ENCODE data around the gene GALNT17.
"Not testable (repeated sequence)": the region's sequence is repeated elsewhere in the genome, so short reads cannot be mapped to it uniquely, and the experiment has no call there.

The GALNT17 gene

GRCh38 chr7:71236230-71237105, 104.5 kb downstream of the GALNT17 start:
- DNase-seq (ENCODE audit: low spot score) = no peak

DNA sequence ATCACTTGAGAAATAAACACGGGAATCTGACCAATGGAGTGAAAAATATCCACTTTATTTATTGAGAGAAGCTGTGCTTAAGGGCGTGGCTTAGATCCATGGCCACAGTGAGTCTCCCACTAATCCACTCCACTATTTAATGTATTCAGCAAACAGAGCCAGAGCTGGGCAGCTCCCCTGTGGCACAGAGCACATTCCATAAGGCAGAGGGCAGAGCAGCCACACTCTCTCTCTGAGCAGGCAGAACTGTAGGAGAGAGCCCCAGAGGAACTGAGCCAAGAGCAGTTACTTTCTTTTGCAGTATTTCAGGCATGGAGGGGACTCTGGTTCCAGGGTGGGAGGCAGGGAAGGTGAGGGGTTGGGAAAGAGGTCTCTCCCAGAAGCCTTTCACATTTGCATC, 106.0 kb downstream of the GALNT17 start:
- DNase-seq (ENCODE audit: low spot score) = no peak

DNA sequence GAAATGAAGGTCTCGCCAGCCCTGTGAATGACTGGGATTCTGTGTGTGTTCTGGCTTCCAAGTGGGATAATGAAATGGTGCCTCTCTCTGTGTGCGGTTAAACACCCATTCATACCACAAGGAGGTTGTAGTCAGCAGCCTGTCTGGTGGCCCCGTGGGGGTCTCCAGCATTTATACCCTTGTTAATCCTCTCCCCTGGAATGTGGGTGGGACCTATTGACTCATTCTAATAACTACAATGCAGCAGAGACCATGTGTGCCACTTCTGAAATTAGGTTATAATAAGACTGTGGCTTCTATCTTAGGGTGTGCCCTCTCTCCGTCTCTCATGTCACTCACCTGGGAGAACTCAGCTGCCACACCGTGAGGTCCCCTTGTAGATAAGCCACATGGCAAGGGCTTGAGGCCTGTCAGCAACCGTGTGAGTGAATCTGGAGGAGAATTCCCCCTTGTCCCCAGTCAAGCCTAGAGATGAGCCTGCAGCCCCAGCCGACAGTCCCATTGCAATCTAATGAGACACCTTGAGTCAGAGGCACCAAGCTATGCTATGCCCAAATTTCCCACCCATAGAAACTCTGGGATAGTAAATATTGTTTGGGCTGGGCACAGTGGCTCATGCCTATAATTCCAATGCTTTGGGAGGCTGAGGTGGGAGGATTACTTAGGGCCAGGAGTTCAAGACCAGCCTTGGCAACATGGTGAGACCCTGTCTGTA, 106.8 kb downstream of the GALNT17 start:
- no peak for DNase-seq (ENCODE audit: low spot score)

DNA sequence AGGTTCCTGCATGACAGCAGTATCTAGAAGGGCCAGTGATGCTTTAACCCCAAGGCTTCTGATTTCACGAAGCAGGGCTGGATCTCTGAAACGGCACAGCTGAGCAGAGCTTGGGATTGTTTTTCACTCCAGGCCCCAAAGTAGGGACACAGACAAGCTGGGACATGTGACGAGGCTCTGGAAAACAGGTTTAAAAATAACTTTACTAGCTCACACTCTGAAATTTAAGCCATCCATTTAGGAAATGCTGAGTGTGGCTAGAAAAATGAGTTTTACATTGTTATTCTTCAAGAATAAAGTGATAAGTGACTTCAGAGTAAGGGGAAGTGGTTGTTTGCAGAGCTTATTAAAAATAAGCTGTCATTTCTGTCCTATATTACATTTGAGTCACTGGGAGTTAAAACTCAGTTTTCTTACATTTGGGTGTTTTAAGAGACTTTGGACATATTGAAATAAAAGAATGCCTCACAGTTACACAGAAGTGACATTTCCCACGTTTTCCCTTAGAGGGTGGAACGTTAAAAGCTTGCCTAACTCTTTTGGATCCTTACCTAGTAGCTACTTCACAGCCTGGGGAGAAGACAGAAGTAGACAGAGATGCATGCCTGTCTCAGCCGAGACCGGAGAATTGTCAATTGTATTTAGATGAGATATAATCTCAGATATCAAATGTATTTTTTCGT, 107.8 kb downstream of the GALNT17 start:
- no peak for DNase-seq (ENCODE audit: low spot score)

- DNase-seq (ENCODE audit: low spot score) = no peak
These were observed 111.9 kb downstream of the GALNT17 start for GRCh38 chr7:71243736-71244410.

- DNase-seq (ENCODE audit: low spot score) = no peak
These were observed 113.1 kb downstream of the GALNT17 start for GRCh38 chr7:71245038-71245437.

DNA sequence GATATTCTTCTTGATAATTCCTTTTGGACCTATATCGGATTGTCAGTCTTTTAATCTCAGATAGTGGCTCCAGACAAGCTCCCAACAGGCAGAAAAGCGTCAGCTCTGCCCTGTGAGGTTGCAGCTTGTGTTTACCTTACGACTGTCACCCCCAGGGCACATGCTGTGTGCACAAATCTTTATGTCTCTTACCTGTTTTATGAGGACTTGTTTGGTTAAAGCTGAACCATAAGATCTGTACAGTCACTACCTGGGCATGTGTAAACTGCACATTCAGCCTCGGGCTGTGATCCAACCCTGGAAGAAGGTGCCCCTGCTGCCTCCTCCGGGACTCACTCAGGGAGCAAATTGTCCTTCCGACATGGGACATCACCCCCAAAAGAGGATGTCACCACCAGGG, 119.8 kb downstream of the GALNT17 start:
- DNase-seq (ENCODE audit: low spot score) = no peak

DNA sequence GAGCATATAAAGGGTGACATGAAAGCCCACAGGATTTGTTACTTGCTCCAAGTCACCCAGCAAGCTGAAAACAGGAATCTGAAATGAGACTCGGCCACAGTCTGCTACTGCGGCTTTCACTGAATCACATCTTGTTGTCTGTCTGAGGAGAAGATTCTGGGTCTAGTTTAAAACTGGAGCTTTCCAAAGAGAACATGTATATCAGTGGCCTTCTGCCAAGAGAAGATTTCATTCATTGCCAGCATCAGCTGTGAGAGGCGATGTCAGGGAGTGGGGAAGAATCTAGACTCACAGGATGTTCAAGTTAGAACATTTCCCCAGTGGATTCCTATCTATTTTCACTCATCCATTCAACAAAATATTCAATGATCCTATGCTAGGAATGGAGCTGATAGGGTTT, 122.8 kb downstream of the GALNT17 start:
- DNase-seq (ENCODE audit: low spot score) = no peak

- no peak for DNase-seq (ENCODE audit: low spot score)
These were observed 123.7 kb downstream of the GALNT17 start for GRCh38 chr7:71255537-71256178.

GRCh38 chr7:71261066-71261465, 129.1 kb downstream of the GALNT17 start:
- DNase-seq (ENCODE audit: low spot score) = no peak

GRCh38 chr7:71262834-71263233, 130.9 kb downstream of the GALNT17 start:
- DNase-seq (ENCODE audit: low spot score) = not testable (repeated sequence)

- DNase-seq (ENCODE audit: low spot score) = no peak
These were observed 132.1 kb downstream of the GALNT17 start for GRCh38 chr7:71264005-71264404.

DNA sequence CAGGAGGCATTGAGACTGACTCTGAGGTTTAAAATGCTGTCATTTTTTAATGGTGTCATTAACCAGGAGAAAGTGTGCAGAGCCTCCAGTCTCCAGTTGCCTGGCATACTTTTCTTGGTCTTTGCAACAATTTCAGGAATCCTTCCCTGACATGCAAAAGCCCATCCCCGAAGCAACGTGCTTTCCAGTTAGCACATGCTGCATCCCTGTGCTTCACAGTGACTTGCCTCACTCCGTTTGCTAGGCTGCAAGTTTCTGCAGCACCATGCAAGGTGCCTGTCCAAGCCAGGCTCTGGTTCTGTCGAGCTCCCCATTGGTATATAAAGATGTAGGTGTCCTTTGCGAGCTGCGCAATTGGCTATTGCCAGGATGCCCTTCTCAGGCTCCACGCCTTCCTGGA, 135.0 kb downstream of the GALNT17 start:
- DNase-seq (ENCODE audit: low spot score) = no peak

DNA sequence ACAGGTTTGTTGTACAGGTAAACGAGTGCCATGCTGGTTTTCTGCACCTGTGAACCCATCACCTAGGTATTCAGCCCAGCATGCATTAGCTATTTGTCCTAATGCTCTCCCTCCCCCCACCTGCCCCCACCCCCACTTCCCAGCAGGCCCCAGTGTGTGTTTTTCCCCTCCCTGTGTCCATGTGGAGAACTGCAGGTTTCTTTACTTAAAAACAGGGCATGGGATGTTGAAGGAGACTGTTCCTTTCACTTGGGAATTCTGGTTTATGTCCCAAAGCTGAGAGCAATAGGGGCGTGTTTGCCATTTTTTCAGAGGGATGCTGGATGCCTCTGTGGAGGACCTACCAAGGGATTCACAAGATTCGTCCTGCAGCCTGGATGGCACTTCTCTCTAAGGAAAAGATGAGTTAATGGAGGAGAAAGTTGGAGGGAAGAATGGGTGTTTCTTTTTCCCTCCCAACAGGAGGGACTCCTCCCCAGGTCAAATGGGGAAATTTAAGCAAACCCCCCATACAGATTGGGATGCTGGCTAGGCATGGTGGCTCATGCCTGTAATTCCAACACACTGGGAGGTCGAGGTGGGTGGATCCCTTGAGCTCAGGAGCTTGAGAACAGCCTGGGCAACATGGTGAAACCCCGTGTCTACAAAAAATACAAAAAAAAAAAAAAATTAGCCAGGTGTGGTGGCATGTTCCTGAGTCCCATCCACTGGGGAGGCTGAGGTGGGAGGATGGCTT, 136.0 kb downstream of the GALNT17 start:
- no peak for DNase-seq (ENCODE audit: low spot score)

DNA sequence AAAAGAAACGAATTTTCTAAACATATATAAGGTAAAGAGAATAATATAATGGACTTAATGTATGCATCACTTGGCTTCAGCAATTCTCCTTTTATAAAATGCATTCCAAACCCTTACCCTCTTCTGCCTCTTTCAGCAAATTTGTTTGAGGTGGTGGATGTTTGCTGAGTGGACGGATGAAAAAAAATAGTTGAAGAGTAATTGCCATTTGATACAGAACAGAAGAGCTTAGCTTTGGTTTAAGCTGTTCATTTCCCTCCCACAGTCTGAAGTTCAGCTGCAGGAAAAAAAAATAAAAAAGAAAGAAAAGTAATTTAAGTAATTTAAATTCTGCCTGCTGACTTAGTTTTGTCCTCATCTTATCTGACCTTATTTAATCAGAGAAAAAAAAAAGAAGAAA, 138.6 kb downstream of the GALNT17 start:
- no peak for DNase-seq (ENCODE audit: low spot score)

DNA sequence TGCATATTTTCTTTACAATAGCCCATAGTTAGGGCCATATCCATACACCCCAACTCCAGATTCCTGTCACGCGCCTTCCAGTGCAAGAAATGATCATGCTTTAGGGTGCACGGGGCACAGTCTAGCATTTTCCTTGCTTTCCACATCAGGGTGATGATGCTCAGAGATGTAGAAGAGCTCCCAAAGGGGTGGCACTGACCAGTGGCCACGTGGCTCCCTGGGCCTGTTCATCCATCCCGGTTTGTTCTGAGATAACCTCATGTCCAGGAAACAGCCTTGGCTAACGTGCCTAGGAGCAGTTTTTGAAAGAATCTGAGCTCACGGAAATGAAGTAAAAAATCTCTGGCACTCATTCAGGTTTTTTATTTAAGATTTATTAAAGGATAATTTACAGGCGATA, 139.3 kb downstream of the GALNT17 start:
- no peak for DNase-seq (ENCODE audit: low spot score)

DNA sequence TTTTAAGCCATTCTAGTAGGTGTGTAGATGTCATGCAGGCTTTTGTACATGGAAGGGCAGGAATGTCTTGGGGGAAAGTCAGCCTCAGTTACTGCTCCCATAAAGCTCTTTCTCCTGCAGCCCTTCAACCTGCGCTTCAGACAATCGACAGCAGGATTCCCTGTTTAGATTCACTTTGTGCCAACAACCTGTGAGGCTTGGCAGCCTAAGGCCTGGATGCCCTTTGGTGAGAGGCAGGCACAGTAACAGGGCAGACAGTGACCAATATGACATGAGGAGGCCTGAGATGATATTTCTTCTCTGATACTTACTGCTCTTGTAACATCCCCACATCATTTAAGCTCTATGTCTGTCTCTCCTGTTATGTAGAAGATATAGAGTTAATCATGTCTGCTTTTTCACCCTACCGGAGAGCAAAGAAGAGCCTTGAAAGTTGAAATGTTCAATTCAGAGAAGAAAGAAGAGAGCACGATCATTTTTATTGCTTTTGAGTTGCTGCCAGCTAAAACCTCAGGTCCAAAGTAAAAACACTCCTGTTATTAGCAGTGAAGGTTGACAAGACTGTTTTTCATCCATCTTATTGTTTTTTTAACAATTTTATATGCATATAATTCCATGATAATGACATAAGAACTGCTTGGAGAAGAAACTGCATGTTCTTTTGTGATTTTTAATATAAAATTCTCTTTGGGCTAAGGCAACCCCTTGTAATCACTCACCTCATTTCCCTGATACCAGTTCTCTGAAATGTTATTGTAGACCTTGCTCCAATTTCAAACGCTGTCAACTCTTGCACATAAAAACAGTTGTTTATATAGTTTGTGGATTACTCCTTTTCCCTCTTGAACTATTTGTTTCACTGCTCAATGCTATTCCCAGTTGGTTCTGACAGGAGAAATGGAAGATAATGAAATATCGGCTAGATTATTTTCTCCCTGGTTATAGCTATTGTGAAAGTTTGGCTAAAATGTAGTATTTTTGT, 140.9 kb downstream of the GALNT17 start:
- DNase-seq (ENCODE audit: low spot score) = no peak

- DNase-seq (ENCODE audit: low spot score) = no peak
These were observed 146.3 kb downstream of the GALNT17 start for GRCh38 chr7:71278257-71278656.

- DNase-seq (ENCODE audit: low spot score) = no peak
These were observed 149.3 kb downstream of the GALNT17 start for GRCh38 chr7:71281261-71281660.

DNA sequence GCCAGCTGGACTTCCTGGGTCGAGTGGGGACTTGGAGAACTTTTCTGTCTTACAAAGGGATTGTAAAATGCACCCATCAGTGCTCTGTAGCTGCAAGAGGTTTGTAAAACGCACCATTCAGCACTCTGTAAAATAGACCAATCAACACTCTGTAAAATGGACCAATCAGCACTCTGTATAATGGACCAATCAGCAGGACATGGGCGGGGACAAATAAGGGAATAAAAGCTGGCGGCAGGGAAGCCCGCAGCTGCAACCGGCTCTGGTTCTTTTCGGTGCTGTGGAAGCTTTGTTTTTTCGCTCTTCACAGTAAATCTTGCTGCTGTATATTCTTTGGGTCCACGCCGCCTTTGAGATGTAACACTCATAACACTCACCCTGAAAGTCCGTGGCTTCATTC, 151.9 kb downstream of the GALNT17 start:
- no peak for DNase-seq (ENCODE audit: low spot score)
